Measurements from ENCODE around the gene MIF4GD. TPM values are rescaled to one million over a fixed set of nuclear protein-coding genes. Genes with fewer than 3 reads are reported as not detected.

Gene MIF4GD
- polyA plus RNA-seq, 1 donor from 2014 or later = 27.7 TPM

- no peak for TF ChIP-seq EZH2 (IDR thresholded peaks at IDR 0.05; ENCODE audit: borderline replicate concordance, insufficient read depth, low read length, poor library complexity, severe bottlenecking)
- TF ChIP-seq SMC3 (conservative IDR thresholded peaks at IDR 0.05; ENCODE audit: poor library complexity) = no peak
- TF ChIP-seq, protein P1, sequence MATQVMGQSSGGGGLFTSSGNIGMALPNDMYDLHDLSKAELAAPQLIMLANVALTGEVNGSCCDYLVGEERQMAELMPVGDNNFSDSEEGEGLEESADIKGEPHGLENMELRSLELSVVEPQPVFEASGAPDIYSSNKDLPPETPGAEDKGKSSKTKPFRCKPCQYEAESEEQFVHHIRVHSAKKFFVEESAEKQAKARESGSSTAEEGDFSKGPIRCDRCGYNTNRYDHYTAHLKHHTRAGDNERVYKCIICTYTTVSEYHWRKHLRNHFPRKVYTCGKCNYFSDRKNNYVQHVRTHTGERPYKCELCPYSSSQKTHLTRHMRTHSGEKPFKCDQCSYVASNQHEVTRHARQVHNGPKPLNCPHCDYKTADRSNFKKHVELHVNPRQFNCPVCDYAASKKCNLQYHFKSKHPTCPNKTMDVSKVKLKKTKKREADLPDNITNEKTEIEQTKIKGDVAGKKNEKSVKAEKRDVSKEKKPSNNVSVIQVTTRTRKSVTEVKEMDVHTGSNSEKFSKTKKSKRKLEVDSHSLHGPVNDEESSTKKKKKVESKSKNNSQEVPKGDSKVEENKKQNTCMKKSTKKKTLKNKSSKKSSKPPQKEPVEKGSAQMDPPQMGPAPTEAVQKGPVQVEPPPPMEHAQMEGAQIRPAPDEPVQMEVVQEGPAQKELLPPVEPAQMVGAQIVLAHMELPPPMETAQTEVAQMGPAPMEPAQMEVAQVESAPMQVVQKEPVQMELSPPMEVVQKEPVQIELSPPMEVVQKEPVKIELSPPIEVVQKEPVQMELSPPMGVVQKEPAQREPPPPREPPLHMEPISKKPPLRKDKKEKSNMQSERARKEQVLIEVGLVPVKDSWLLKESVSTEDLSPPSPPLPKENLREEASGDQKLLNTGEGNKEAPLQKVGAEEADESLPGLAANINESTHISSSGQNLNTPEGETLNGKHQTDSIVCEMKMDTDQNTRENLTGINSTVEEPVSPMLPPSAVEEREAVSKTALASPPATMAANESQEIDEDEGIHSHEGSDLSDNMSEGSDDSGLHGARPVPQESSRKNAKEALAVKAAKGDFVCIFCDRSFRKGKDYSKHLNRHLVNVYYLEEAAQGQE (IDR thresholded peaks at IDR 0.05; ENCODE audit: borderline replicate concordance) = no peak
- TF ChIP-seq RAD21 (conservative IDR thresholded peaks at IDR 0.05) = no peak
- no peak for TF ChIP-seq POLR2AphosphoS5 (IDR thresholded peaks at IDR 0.05)
- no peak for TF ChIP-seq EP300 (conservative IDR thresholded peaks at IDR 0.05; ENCODE audit: poor library complexity, severe bottlenecking)
- no peak for TF ChIP-seq CTCF (IDR thresholded peaks at IDR 0.05; ENCODE audit: poor library complexity, severe bottlenecking)
- TF ChIP-seq MXI1 (conservative IDR thresholded peaks at IDR 0.05; ENCODE audit: poor library complexity, severe bottlenecking) = no peak
- TF ChIP-seq TAF1 (IDR thresholded peaks at IDR 0.05; ENCODE audit: low read depth) = no peak
- H3K9ac ChIP-seq (ENCODE audit: low read length) = no peak overlapping the region
- no peaks in the 10 kb centered on the region for H3K79me2 ChIP-seq (replicated peaks; ENCODE audit: insufficient read depth, low read length)
- no peaks in the 10 kb centered on the region for H3F3A ChIP-seq (ENCODE audit: insufficient read depth, low read length, poor library complexity, severe bottlenecking)
- no peaks in the 10 kb centered on the region for H4K20me1 ChIP-seq (ENCODE audit: insufficient read depth)
- no peak overlapping the region for H3K4me2 ChIP-seq (ENCODE audit: low read length)
- H3K9me3 ChIP-seq (ENCODE audit: low read length) = no peaks in the 10 kb centered on the region
- no peaks in the 10 kb centered on the region for H3K9me2 ChIP-seq (ENCODE audit: insufficient read depth, low read length)
- no peak overlapping the region for H2AFZ ChIP-seq (ENCODE audit: low read depth, low read length)
- H3K36me3 ChIP-seq (ENCODE audit: insufficient read depth, low read length) = peaks cover 5% of the 10 kb centered on the region
- H3K27me3 ChIP-seq (ENCODE audit: insufficient read depth, low read depth, low read length) = no peaks in the 10 kb centered on the region
- no peak overlapping the region for H3K27ac ChIP-seq (ENCODE audit: low read length)
- no peak overlapping the region for H3K4me3 ChIP-seq (ENCODE audit: low read length)
These were observed 42.7 kb downstream of the MIF4GD start for GRCh38 chr17:75228305-75228704.

GRCh38 chr17:75227729-75228128 lies 43.3 kb downstream of the MIF4GD start:
- no peaks in the 10 kb centered on the region for H4K20me1 ChIP-seq (ENCODE audit: insufficient read depth)
- no peak overlapping the region for H3K9ac ChIP-seq (ENCODE audit: low read length)
- H3K9me2 ChIP-seq (ENCODE audit: insufficient read depth, low read length) = no peaks in the 10 kb centered on the region
- no peaks in the 10 kb centered on the region for H3F3A ChIP-seq (ENCODE audit: insufficient read depth, low read length, poor library complexity, severe bottlenecking)
- no peaks in the 10 kb centered on the region for H3K27me3 ChIP-seq (ENCODE audit: insufficient read depth, low read depth, low read length)
- no peak overlapping the region for H3K4me3 ChIP-seq (ENCODE audit: low read length)
- H3K4me2 ChIP-seq (ENCODE audit: low read length) = no peak overlapping the region
- H3K27ac ChIP-seq (ENCODE audit: low read length) = no peak overlapping the region
- H3K36me3 ChIP-seq (ENCODE audit: insufficient read depth, low read length) = peaks cover 3% of the 10 kb centered on the region
- no peak overlapping the region for H2AFZ ChIP-seq (ENCODE audit: low read depth, low read length)
- H3K9me3 ChIP-seq (ENCODE audit: low read length) = no peaks in the 10 kb centered on the region
- H3K79me2 ChIP-seq (replicated peaks; ENCODE audit: insufficient read depth, low read length) = no peaks in the 10 kb centered on the region
- TF ChIP-seq MXI1 (conservative IDR thresholded peaks at IDR 0.05; ENCODE audit: poor library complexity, severe bottlenecking) (no peak), TAF1 (IDR thresholded peaks at IDR 0.05; ENCODE audit: low read depth) (no peak), EZH2 (IDR thresholded peaks at IDR 0.05; ENCODE audit: borderline replicate concordance, insufficient read depth, low read length, poor library complexity, severe bottlenecking) (no peak), RAD21 (conservative IDR thresholded peaks at IDR 0.05) (no peak), EP300 (conservative IDR thresholded peaks at IDR 0.05; ENCODE audit: poor library complexity, severe bottlenecking) (no peak), POLR2AphosphoS5 (IDR thresholded peaks at IDR 0.05) (no peak), CTCF (IDR thresholded peaks at IDR 0.05; ENCODE audit: poor library complexity, severe bottlenecking) (no peak), SMC3 (conservative IDR thresholded peaks at IDR 0.05; ENCODE audit: poor library complexity) (no peak)
- TF ChIP-seq, protein P1 (IDR thresholded peaks at IDR 0.05; ENCODE audit: borderline replicate concordance) = no peak
